Measurements from ENCODE around the gene FTSJ3. TPM values are rescaled to one million over a fixed set of nuclear protein-coding genes. Genes with fewer than 3 reads are reported as not detected.

Gene FTSJ3
- total RNA-seq, 1 experiment from 2014 or later, result 36.9 TPM

DNA sequence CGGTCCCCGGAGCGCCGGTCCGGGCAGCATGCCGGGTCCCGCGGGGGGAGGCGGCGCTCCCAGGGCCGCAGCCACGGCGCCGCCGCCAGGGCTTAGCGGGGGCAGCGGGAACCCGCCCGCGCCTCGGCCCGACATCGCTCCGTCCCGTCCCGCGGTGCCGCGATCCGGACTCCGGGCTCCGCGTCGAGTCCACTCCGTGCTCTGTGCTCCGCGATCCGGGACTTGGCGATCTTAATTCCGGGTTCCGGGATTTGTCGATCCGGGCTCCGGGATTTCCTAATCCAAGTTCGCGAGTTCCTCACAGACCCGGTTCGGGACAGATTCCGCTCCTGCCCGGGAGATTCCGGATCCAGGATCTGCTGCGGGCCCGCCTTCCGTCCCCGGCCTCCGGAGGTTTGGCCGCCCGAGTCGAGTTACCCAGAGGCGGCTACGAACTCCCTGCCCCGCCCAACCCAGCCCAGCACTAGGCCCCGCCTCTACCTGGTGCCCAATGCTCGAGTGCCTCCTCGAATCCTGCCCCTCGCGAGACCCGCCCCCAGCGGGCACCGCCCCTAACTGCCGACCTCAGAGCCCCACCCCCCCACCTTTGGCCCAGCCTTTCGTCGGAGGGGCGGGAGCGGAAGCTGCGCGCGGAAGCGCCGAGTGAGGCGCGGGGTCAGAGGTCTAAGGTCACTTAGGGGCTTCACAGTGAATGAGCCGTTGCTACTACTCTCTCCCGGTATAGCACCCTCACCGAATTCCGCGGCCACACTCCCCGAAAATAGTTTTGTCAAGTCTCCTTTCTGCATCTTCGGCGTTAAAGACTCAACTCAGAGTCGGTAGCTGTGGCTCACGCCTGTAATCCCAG is 15.3 kb upstream of the FTSJ3 start, which contains the start of gene SMARCD2:
Gene SMARCD2 (minus strand): TSS at position 146 of the 847 bp plus-strand sequence. CDS start 11 bp downstream, at position 135.
- Histone ChIP-seq H3K79me2 (ENCODE audit: low read depth) (peaks cover 44% of the 10 kb centered on the region), H3K9me2 (ENCODE audit: insufficient read depth) (no peaks in the 10 kb centered on the region), H3K27me3 (ENCODE audit: insufficient read depth, low read depth) (no peaks in the 10 kb centered on the region), H4K20me1 (ENCODE audit: insufficient read depth) (peaks cover 6% of the 10 kb centered on the region), H3K36me3 (ENCODE audit: low read depth) (no peaks in the 10 kb centered on the region), H3K27ac (peak within 1 kb of the TSS; percentile 47; the same call in 1 of the 2 replicates), H2AFZ (peak within 1 kb of the TSS; percentile 96), H3K4me1 (replicated peaks; ENCODE audit: insufficient read depth) (peaks cover 43% of the 10 kb centered on the region), H3K4me3 (peak within 1 kb of the TSS; percentile 86), H3F3A (ENCODE audit: insufficient read depth, low read depth) (peaks cover 19% of the 10 kb centered on the region), H3K4me2 (peak within 1 kb of the TSS; percentile 88), H3K9me3 (ENCODE audit: insufficient read depth, low read depth) (no peaks in the 10 kb centered on the region)
- CTCF ChIA-PET, result interaction anchor here (0.6 to 0.7 kb wide), 2 partner anchors 166 to 438 kb away, joined by 3 to 4 read pairs; no protein-coding TSS in a partner anchor
- POLR2A ChIA-PET (ENCODE audit: unreplicated experiment), result interaction anchor here (0.7 kb wide), 1 partner anchor 13 kb away, joined by 6 read pairs; no protein-coding TSS in a partner anchor
- peak; percentile 92 to 97 for DNase-seq
- no peak for TF ChIP-seq EZH2 (IDR thresholded peaks at IDR 0.05; ENCODE audit: low read depth)
- no peak for TF ChIP-seq CTCF (conservative IDR thresholded peaks at IDR 0.05)
- BruUV-seq (replicated peaks), result no TSS peak
- intact Hi-C loops (cut with micrococcal nuclease; ENCODE audit: unreplicated experiment), result loop anchor here (1.0 to 10.0 kb wide), 4 partner anchors 15 to 418 kb away; partner anchors contain the start of genes DDX42, FTSJ3, MAP3K3 and PSMC5

DNA sequence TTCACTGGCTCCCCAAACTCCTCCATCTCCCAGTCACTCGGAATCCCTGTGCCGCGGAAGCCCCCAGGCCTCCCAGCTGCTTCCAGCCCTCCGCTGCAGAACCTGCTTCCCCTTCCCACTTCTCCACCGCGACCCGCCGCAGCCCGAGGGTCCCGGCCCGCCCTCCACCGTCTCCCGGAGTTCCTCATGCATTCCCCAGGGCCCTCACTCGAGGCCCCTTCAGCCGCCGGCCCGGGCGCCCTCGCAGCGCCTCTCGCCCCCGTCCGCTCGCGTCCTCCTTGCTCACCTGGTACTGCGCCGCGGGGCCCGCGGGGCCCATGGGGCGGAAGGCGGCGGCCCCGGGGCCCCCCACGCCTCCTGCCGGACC is 14.7 kb upstream of the FTSJ3 start:
- Histone ChIP-seq H3K4me2 (peak overlapping the region; percentile 88), H3K27me3 (ENCODE audit: insufficient read depth, low read depth) (no peaks in the 10 kb centered on the region), H4K20me1 (ENCODE audit: insufficient read depth) (peaks cover 8% of the 10 kb centered on the region), H2AFZ (peak overlapping the region; percentile 80), H3F3A (ENCODE audit: insufficient read depth, low read depth) (peaks cover 19% of the 10 kb centered on the region), H3K4me3 (peak overlapping the region; percentile 86), H3K79me2 (ENCODE audit: low read depth) (peaks cover 50% of the 10 kb centered on the region), H3K9me2 (ENCODE audit: insufficient read depth) (no peaks in the 10 kb centered on the region), H3K36me3 (ENCODE audit: low read depth) (no peaks in the 10 kb centered on the region), H3K4me1 (replicated peaks; ENCODE audit: insufficient read depth) (peaks cover 45% of the 10 kb centered on the region), H3K9me3 (ENCODE audit: insufficient read depth, low read depth) (no peaks in the 10 kb centered on the region), H3K27ac (no peak overlapping the region; the same call in 1 of the 2 replicates)
- TF ChIP-seq EZH2 (IDR thresholded peaks at IDR 0.05; ENCODE audit: low read depth) (no peak), CTCF (conservative IDR thresholded peaks at IDR 0.05) (no peak)
- POLR2A ChIA-PET (ENCODE audit: unreplicated experiment), result no interaction called here
- CTCF ChIA-PET, result no interaction called here
- DNase-seq, result no peak
- no TSS peak for BruUV-seq (replicated peaks)
- intact Hi-C loops (cut with micrococcal nuclease; ENCODE audit: unreplicated experiment), result loop anchor here (2.0 to 10.0 kb wide), 3 partner anchors 67 to 417 kb away; partner anchors contain the start of genes DDX42 and MAP3K3

- Histone ChIP-seq H3F3A (ENCODE audit: insufficient read depth, low read depth) (peaks cover 19% of the 10 kb centered on the region), H3K27ac (no peak overlapping the region; the same call in 1 of the 2 replicates), H3K79me2 (ENCODE audit: low read depth) (peaks cover 56% of the 10 kb centered on the region), H3K36me3 (ENCODE audit: low read depth) (no peaks in the 10 kb centered on the region), H3K9me3 (ENCODE audit: insufficient read depth, low read depth) (no peaks in the 10 kb centered on the region), H4K20me1 (ENCODE audit: insufficient read depth) (peaks cover 8% of the 10 kb centered on the region), H2AFZ (peak overlapping the region; percentile 80), H3K27me3 (ENCODE audit: insufficient read depth, low read depth) (no peaks in the 10 kb centered on the region), H3K9me2 (ENCODE audit: insufficient read depth) (no peaks in the 10 kb centered on the region), H3K4me1 (replicated peaks; ENCODE audit: insufficient read depth) (peaks cover 45% of the 10 kb centered on the region), H3K4me3 (peak overlapping the region; percentile 86), H3K4me2 (peak overlapping the region; percentile 88)
- ChIA-PET CTCF (no interaction called here), POLR2A (ENCODE audit: unreplicated experiment) (interaction anchor here (0.6 kb wide), 2 partner anchors 66 to 68 kb away, joined by 3 read pairs; partner anchors contain the start of genes CCDC47 and DDX42)
- no peak for DNase-seq
- no peak for TF ChIP-seq CTCF (conservative IDR thresholded peaks at IDR 0.05)
- TF ChIP-seq EZH2 (IDR thresholded peaks at IDR 0.05; ENCODE audit: low read depth), result no peak
- intact Hi-C loops (cut with micrococcal nuclease; ENCODE audit: unreplicated experiment), result loop anchor here (2.0 to 10.0 kb wide), 3 partner anchors 67 to 417 kb away; partner anchors contain the start of genes DDX42 and MAP3K3
- BruUV-seq (replicated peaks), result no TSS peak
Measured at GRCh38 chr17:63841350-63842172, 14.1 kb upstream of the FTSJ3 start.

All from PC-9 (cell line).